D721Med (cell line): ENCODE results near the gene BASP1.

ENCODE experiments used
- DNase-seq: peaks from one replicate; pipeline ENCODE4 v3.0.0; 2011; ENCODE audit warnings: low spot score; ENCODE audit not compliant: insufficient read length
- FAIRE-seq: peaks from 2 replicates; lab custom pipeline; 2011; peaks lifted over from hg19 to GRCh38; lab: Jason Lieb, UNC
- TF ChIP-seq, protein P1 (sequence below): IDR thresholded peaks from 2 replicates; pipeline ENCODE4 v1.5.1; 2012; ENCODE audit warnings: mild to moderate bottlenecking, control low read depth; ENCODE audit not compliant: insufficient read depth; ENCODE audit errors: missing control alignments

BASP1 gene

GRCh38 chr5:17275289-17276158, 58.1 kb downstream of the BASP1 start:
- TF ChIP-seq, protein P1, sequence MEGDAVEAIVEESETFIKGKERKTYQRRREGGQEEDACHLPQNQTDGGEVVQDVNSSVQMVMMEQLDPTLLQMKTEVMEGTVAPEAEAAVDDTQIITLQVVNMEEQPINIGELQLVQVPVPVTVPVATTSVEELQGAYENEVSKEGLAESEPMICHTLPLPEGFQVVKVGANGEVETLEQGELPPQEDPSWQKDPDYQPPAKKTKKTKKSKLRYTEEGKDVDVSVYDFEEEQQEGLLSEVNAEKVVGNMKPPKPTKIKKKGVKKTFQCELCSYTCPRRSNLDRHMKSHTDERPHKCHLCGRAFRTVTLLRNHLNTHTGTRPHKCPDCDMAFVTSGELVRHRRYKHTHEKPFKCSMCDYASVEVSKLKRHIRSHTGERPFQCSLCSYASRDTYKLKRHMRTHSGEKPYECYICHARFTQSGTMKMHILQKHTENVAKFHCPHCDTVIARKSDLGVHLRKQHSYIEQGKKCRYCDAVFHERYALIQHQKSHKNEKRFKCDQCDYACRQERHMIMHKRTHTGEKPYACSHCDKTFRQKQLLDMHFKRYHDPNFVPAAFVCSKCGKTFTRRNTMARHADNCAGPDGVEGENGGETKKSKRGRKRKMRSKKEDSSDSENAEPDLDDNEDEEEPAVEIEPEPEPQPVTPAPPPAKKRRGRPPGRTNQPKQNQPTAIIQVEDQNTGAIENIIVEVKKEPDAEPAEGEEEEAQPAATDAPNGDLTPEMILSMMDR = no peak
- FAIRE-seq = no peak
- DNase-seq = no peak

GRCh38 chr5:17276445-17276844, 59.0 kb downstream of the BASP1 start:
- FAIRE-seq = no peak
- TF ChIP-seq, protein P1 = no peak
- DNase-seq = no peak

DNA sequence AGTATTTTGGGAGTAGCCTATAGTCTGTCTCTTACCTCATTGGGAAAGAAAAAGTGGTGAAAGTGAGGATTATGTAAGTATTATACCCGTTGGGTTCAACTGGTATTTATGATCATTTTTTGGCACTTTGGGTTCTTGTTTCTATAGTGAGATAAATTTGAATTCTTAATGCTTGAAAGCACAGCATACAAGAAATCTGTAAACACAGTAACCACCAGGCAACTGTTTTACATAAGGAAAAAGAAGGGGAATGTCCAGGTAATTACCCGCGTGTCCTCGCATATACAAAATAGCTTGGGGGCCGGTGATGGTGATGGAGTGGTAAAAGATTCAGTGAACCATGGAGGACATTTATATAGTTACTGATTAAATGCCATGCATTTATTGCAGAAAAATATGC, 60.5 kb downstream of the BASP1 start:
- DNase-seq = no peak
- TF ChIP-seq, protein P1 = no peak
- FAIRE-seq = no peak

DNA sequence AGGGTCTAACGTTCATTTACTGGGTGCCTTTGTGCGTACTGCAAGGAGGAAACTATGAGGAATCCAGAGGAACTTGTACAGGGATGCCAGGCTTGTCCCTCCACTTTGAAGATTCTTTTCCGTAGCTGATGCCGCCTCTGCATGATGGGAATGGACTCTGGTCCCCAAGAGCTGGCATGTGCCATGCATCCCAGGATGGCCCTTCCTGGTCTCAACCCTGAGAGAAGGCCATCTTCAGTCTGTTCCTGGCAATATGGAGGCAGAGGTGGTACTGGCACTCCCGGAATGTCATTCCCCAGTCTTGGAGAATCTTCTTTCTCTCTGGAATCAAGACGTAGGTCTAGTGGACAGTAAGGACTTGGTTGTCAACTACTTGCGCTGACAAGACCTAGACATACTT, 61.5 kb downstream of the BASP1 start:
- FAIRE-seq (no peak), DNase-seq (no peak)
- TF ChIP-seq, protein P1 = no peak

DNA sequence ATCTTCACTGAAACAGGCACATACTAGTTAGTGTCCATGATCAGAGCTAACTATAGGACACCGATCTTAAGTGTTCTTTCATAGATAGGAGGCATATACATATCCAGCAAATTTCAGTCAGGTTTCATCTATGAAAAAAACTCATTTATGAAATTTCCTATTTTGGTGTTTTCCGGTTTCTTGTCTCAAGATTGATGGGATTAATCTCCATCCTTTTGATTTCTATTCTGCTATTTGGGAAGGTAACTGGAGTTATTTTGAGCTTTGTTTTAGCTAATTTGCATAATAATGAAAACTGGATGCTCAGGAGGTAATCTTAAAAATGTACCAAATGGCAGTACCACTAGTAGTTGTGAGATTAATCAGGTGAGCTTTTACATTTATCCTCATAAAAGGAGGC, 62.1 kb downstream of the BASP1 start:
- TF ChIP-seq, protein P1 = no peak
- DNase-seq (no peak), FAIRE-seq (no peak)

DNA sequence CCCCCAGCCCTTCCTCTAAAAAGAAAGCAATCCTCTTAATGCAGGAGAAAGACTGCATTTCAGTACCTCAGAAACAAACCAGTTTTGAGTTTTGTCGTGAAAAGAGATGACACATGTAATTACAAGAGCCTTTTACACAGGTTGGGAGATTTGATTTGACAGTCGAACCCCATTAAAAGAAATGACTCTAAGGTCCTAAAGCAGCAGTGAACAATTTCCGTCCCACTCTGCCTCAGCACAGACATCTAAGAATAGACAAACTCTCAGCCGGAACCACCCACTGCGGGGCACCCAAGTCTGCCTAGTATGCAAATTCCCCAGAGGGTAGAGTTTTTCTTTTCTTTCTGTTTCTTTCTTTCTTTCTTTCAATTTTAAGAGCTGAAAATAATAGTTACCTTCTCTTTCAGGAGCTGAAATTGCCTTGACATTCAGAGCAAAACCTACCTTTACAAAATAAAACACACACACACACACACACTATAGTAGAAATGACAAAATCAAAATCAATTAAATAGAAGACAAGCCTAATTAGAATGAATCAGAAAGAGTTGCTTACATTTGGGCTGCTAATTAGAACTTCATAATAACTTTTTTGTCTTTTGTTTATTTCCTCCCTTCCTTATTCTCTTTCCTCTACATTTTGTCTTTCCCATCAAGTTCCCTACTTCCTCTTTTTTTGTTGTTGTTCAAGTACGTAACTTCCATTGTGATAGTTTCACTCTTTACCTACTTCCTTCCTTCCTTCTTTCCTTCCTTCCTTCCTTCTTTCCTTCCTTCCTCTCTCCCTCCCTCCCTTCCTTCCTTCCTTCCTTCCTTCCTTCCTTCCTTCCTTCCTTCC, 65.1 kb downstream of the BASP1 start:
- no peak for DNase-seq
- TF ChIP-seq, protein P1 = no peak
- no peak for FAIRE-seq

DNA sequence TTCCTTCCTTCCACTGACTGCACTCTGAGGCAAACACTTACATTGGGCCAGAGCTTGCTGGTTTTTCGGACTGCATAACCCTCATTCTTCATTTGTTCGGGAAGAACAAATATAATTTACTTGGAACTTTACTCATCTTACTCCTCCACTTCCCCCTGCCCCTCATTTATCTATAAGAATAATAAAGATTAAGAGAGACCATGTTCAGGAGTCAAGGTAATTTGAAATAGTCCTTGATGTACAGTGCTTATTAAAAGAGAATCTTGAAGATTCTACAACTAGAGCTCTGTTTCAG, 65.6 kb downstream of the BASP1 start:
- TF ChIP-seq, protein P1 = no peak
- FAIRE-seq (no peak), DNase-seq (no peak)
